ENCODE measurements around the gene ADAMTS19.
"Not testable (repeated sequence)": the region's sequence is repeated elsewhere in the genome, so short reads cannot be mapped to it uniquely, and the experiment has no call there.

The ADAMTS19 gene, protein sequence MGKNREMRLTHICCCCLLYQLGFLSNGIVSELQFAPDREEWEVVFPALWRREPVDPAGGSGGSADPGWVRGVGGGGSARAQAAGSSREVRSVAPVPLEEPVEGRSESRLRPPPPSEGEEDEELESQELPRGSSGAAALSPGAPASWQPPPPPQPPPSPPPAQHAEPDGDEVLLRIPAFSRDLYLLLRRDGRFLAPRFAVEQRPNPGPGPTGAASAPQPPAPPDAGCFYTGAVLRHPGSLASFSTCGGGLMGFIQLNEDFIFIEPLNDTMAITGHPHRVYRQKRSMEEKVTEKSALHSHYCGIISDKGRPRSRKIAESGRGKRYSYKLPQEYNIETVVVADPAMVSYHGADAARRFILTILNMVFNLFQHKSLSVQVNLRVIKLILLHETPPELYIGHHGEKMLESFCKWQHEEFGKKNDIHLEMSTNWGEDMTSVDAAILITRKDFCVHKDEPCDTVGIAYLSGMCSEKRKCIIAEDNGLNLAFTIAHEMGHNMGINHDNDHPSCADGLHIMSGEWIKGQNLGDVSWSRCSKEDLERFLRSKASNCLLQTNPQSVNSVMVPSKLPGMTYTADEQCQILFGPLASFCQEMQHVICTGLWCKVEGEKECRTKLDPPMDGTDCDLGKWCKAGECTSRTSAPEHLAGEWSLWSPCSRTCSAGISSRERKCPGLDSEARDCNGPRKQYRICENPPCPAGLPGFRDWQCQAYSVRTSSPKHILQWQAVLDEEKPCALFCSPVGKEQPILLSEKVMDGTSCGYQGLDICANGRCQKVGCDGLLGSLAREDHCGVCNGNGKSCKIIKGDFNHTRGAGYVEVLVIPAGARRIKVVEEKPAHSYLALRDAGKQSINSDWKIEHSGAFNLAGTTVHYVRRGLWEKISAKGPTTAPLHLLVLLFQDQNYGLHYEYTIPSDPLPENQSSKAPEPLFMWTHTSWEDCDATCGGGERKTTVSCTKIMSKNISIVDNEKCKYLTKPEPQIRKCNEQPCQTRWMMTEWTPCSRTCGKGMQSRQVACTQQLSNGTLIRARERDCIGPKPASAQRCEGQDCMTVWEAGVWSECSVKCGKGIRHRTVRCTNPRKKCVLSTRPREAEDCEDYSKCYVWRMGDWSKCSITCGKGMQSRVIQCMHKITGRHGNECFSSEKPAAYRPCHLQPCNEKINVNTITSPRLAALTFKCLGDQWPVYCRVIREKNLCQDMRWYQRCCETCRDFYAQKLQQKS

DNA sequence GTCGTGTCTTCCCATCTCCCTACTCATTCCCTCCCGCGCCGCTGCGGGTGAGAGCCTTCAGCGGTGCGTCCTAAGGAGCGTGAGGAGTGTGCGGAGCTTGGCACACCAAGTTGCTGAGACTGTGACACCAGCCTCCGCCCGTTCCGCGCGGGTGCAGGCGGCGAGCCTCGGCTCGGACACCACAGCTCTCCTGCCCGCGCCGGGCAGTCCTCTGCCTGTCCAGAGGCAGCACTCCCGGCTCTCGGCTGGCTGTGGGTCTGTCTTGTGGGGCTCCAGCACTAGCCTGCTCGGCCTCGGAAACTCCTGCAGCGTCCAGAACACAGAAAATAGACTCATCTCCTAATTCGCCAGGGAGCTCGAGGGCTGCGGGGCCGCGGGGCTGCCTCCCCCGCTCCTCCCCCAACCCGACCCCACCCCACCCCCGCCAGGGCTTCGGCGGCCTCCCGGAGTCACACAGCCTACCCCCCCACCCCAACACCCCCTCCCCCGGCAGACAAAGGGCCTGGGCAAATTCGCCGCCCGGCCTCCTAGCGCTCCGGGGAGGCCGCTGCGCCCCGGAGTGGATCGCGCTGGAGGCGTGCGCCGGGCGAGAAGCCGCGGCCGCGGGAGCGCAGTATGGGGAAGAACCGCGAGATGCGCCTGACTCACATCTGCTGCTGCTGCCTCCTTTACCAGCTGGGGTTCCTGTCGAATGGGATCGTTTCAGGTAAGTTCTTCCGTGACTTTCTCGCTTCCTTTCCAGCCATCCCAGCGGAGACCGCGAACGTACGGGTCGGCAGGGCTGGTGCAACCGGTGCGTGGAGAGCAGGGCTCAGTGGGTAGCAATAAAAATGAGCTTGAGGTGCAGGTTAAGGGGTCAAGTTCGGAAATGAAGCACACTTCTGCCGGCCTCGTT is at the start of gene ADAMTS19:
ADAMTS19 (plus strand) TSS at position 522 of the 895 bp plus-strand sequence; CDS start at position 616, 94 bp downstream.
- peak; percentile 36 for DNase-seq

DNA sequence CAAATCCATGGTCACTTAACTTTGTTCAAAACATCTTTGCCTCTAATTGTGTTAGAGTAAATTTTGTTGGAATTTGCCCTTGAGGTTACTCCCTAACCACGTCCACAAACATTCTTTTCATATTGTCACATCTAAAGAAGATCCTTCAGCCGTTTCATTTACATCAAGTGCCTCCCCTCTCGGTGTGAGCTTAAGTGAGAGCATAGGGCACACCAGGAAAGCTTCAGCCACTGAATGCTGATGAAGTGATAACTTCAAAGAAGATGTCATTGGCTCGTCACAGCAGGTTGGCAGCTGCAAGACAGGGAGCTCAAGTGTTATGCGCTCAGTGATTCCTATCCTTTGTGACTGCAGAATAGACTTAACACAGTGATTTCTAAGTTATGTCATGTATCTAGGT is 49.6 kb upstream of the ADAMTS19 start:
- DNase-seq, result no peak

DNA sequence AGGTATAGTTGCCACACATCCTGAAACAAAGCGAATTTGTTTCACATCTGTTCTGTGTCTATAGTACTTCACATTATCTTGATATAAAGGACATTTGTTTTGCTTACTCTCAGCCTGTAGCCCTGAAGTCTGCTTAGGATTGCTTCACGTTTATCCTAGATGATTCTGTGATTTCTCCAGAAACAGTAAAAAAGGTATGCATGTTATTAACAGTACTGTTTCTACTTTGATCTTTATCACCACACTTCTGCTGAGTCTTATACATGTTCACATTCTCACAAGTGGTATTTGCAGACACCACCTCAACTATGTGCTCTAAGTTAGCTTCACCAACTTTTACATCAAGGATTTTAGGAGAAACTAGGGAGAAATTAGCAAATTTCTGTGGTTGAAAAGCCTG is 47.4 kb upstream of the ADAMTS19 start:
- no peak for DNase-seq

DNA sequence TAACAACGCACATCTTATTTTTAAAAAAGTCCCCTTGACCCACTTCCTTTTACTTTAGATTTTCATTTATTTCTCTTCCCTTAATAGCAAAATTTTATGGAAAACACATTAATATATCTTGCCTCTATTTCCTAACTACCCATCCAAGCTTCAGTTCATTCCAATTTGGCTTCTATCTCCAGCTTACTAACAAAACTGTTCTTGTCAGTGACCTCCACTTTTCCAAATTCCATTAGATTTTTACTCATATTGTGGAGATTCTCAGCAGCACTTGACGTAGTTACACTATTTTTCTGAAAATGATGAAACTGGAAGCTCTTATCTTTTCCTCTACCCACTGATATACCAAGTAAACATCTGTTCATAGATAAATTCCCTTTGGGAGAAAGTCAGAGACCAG is 46.5 kb upstream of the ADAMTS19 start:
- DNase-seq, result no peak

DNA sequence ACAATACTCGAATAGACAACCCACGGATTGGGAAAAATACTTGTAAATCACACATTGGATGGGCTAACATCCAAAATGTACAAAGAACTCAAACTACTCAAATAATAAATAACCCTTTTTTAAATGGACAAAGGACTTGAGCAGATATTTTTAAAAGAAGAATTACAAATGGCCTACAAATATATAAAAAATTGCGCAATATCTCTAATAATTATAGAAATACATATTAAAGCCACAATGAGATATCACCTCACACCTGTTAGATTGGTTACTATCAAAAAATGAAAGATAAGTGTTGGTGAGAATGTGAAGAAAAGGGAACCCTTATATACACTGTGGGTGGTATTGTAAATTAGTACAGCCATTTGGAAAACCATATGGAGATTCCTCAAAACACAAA is 40.8 kb upstream of the ADAMTS19 start:
- DNase-seq, result no peak

DNA sequence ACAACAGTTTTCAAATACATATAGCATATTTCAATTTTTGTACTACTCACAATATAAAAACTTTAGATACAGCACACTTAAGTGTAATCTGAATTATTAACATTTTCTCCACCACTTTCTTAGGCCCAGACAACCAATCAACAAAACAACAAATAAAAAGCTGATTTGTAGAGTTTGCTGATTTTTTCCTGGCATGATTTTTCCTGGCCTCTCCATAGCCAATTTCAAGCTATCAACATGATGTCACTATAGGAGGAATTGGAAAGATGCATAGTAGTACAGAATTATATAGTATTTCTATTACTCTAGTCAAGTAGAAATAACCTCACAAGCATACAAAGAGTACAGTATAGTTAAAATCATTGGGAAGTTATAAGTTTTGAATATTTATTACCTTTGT is 35.1 kb upstream of the ADAMTS19 start:
- no peak for DNase-seq

DNA sequence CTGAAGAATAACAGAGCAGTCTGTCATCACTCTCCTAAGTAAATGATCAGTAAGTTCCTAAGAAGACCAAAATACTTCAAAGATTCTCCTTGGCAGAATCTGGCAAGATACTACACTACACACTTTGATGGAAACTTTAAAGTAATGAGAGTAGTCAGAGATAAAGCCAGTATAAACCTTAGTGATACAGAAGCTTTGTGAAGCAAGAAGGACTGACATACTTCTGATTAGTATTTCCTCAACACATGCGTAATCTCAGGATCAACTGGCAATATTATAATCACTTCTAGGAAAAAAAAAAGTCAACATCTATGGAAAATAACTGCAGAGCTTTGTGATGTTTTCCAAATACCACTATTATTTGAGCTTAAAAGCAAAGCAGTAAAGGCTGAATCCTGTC is 34.0 kb upstream of the ADAMTS19 start:
- DNase-seq, result no peak

DNA sequence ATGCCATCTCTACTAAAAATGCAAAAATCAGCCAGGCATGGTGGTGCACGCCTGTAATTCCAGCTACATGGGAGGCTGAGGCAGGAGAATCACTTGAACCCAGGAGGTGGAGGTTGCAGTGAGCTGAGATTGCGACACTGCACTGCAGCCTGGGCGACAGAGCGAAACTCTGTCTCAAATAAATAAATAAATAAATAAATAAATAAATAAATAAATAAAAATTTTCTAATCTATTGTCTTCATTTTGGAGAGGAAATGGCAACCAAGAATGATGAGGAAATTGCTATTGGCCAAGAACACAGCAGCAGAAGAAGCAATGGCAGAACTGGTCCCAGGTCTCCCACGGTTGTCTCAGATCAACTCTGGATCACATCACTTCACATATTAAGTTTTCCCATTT is 31.5 kb upstream of the ADAMTS19 start:
- DNase-seq, result not testable (repeated sequence)

DNA sequence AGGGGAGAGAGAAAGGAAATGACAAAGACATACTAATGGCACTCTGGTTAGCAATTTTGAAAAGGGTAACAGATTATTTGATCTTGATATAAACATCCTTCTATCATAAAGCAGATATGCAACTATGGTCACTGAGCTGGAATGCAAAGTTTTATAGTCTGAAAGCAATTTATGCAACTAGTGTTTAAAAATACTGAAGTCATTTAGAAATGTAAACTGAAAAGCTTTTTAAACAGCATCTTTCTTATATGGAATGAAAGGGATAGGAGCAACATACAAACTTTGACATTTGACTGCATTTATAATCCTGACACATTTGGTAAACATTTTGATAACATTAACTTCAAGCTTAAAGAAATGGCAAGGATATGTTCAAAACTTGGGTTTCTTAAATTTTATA is 28.7 kb upstream of the ADAMTS19 start:
- no peak for DNase-seq

DNA sequence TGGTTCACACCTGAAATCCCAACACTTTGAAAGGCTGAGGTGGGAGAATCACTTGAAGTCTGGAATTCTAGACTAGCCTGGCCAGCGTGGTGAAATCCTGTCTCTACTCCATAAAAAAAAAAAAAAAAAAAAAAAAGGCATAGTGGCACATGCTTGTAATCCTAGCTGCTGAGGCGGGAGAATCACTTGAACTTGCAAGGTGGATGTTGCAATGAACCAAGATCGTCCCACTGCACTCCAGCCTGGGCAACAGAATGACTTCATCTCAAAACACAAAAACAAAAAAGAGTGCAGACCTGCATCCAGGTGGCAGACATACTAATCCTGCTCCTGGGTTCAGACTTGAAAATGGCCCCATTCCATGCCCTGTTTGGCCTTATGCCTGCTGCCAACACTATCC is 21.8 kb upstream of the ADAMTS19 start:
- no peak for DNase-seq

DNA sequence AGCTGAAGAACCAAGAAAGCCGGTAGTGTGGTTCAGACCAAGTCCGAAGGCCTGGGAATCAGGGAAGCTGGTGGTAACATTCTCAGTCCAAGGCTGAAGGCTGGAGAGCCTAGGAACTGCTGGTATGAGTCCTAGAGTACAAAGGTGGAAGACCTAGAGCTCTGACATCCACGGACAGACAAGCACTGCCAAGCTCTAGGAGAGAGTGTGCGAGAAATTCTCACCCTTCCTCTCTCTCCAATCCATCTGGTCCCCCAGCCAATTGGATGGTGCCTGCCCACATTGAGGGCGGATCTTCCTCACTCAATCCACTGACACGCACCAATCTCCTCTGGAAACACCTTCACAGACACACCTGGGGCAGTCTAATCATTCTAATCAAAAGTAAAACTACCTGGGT is 19.7 kb upstream of the ADAMTS19 start:
- no peak for DNase-seq

DNA sequence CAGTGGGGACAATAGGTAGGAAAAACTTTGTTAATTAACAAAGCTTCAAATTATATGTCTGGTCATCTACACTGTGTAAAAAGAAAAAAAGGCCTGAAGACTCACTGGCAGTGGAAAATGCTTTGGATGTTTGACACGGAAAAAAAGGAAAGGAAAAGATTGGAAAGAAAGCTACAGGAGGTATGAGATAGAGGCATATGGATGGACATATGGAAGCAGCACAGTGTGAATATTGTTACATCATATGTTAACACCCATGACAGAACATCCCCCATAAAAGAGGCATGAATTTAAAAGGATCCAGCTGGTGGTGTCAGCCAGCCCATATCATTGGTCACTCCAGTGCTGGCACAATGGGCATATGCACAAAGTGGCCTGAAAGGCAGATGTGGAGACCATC is 19.0 kb upstream of the ADAMTS19 start:
- DNase-seq, result no peak

DNA sequence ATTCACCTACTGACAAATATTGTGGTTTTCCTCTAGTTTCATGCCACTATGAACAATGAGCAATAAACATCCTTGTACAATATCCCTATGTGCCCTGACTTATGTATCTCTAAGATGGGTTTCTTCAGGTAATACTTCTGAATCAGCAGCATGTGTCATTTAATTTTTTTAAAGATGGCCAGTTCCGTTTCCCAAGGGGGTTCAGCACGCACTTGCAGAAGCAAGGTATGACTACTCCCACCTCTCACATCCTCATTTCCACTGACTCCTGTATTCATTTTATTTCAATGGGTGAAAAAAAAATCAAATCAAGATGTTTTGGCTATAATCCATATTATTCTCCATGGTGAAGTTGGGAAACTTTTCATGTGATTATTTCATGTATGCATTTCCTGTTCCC is 14.7 kb upstream of the ADAMTS19 start:
- DNase-seq, result no peak

DNA sequence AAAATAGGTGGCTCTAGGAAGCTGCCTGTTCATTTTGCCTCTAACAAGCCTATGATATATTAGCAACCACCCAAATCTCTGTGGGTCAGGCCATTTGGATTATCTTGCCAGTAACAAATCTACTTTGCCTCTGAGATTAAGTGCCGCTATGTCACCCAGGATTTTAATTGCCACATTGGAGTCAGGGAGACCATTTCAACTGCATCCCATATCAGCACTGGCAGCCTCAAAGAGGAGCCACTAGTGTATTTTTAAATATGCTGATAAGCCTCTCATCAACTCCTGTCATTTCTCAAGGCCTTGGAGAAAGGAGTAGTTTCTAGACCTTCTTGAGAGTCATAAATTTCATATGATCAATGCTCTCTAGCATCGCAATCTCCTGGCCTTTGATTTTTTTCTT is 12.1 kb upstream of the ADAMTS19 start:
- no peak for DNase-seq

DNA sequence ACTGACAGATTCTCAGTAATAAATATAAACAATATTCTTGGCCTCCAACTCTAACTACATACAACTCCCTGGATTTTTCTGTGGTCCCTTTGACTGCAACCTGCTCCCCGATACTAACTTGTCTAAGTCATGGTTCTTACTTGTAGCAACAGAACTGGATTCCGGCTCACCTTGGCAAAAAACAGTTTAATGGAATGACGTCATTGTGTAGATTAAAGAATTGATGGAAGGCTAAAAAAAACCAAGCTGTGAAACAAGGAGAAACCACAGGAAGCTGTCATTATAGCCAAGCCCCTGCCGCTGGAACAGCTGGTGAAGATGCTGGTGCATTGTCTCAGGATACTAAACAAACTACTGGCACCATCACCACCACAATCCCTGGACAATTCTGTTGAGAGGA is 11.4 kb upstream of the ADAMTS19 start:
- no peak for DNase-seq

DNA sequence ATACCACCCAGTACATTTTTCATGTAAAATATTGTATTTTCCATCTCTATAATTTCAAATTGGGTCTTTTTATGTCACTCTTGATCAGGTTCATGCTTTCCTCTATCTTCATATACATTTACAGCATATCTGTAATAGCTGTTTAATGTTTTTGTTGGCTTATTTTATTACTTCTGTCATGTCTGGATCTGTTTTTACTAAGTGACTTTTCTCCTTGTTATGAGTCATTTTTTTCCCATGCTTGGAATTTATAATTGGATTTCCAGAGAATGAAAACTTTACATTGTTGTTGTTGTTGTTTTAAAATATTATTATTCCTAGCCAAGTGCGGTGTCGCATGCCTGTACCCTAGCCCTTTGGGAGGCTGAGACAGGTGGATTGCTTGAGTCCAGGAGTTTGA is 5.6 kb upstream of the ADAMTS19 start:
- no peak for DNase-seq

DNA sequence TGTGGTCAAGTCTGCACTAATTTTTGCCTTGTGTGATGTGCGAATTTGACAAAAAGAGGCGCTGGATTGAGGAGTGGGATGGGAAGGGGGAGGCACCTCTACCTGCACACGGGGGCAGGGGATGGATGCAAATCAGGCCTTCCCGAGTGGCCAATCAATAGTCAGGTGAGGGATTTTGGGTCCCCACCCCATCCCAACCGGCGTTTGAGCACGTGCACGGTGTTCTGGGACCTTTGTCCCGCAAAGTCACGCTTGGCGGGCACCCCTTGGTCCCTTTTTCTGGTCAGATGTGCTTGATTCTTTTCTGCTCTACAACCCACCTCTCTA is 685 bp upstream of the ADAMTS19 start:
- DNase-seq, result no peak

DNA sequence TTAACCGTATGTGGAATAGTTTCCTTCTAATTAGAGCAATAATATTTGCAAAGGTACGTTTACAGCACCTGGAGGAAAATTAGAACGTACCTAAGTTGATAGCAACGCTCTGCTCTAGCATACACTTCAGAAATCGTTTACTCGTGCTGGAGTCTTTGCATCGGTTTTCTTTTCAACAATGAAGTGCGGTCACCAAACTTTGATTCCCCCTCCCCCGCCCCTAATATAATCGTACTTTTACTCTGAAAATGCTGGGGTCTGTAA is 506 bp downstream of the ADAMTS19 start:
- no peak for DNase-seq

DNA sequence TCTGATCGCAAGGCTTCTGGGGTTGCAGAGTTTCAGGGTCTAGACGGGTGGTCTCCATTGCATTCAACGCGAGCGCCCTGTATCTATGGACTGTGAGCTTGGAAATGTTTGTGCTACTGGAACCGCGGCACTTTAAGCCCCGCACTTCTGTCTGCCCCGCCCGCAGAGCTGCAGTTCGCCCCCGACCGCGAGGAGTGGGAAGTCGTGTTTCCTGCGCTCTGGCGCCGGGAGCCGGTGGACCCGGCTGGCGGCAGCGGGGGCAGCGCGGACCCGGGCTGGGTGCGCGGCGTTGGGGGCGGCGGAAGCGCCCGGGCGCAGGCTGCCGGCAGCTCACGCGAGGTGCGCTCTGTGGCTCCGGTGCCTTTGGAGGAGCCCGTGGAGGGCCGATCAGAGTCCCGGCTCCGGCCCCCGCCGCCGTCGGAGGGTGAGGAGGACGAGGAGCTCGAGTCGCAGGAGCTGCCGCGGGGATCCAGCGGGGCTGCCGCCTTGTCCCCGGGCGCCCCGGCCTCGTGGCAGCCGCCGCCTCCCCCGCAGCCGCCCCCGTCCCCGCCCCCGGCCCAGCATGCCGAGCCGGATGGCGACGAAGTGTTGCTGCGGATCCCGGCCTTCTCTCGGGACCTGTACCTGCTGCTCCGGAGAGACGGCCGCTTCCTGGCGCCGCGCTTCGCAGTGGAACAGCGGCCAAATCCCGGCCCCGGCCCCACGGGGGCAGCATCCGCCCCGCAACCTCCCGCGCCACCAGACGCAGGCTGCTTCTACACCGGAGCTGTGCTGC is 1.0 kb downstream of the ADAMTS19 start:
- peak; percentile 33 for DNase-seq

DNA sequence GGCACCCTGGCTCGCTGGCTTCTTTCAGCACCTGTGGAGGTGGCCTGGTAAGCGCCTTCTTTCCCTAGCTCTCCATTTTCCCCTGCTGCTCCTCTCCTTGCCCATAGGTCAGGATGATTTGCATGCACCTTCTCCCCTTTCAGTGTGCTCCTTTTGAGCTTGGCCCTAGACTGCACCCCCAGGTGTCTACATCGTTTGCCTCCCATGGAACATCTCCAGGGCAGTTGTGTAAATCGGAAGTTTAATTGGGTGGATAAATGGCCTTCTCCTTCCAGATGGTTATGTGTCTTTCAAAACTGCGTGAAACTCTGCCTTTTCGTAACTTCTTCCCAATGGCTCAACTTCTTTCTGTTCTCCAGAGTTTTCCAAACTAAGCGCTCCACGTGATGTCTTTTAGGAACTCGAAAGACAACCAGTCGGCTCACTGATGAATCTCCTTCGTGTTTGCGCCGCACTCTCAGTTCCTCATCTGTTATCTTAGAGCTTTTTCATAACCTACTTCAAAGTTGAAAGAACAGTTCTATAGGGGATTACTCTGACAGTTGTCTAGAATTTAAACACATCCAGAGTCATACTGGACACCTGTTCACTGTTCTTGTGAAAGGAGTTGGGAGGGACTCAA is 1.7 kb downstream of the ADAMTS19 start:
- no peak for DNase-seq

DNA sequence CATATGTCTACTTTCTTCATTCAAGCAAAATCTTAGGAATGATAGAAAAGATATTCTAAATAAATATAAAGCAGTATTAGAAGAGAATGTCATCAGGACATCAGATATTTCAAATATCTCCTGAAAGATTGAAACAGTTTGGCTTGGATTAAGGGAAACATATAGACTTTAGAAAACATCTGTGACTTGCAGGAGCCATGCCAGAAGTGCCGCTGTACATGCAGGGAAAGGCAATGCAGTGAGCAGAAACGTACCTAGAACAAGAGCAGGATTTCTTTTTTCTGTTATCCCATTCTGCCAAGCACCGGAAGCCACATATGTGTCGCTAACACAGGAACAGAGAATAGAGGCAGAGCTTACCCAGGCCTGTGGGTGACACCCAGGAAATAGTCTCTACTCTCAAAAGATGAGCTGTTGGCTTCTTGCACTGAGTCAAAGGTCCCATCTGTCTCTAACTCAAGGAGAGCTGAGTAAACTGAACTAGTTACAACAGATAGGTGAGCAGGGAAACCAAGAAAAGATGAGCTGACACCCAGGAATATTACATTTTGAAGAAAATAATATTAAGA is 5.8 kb downstream of the ADAMTS19 start:
- no peak for DNase-seq

All from stimulated activated CD8-positive, alpha-beta memory T cell treated with anti-CD3 and anti-CD28 coated beads, Interleukin-4, amount 100 ng/mL, for 48 hours (primary cell).